Measurements from ENCODE around the gene COL6A3. TPM values are rescaled to one million over a fixed set of nuclear protein-coding genes. Genes with fewer than 3 reads are reported as not detected.

COL6A3 gene
- total RNA-seq, 2 experiments from 2014 or later = 1.3 TPM

- DNase-seq = no peak
- no peaks in the 10 kb centered on the region for H3K9me3 Mint-ChIP-seq
- H3K9me3 ChIP-seq (ENCODE audit: control insufficient read depth in 1 of 2, insufficient read depth in 1 of 2, low read length in 2 of 2) = no peaks in the 10 kb centered on the region
- H3K4me3 ChIP-seq (ENCODE audit: low read length) = no peak overlapping the region
- H3K27me3 ChIP-seq (ENCODE audit: control insufficient read depth in 1 of 2, insufficient read depth in 2 of 2, low read length in 2 of 2) = no peaks in the 10 kb centered on the region
- POLR2A ChIA-PET = no interaction called here
- no peaks in the 10 kb centered on the region for H3K36me3 Mint-ChIP-seq (ENCODE audit: low read depth)
- no peaks in the 10 kb centered on the region for H3K4me1 ChIP-seq (ENCODE audit: insufficient read depth, low read length)
- no peak for ATAC-seq (ENCODE audit: poor library complexity)
- H3K36me3 ChIP-seq (ENCODE audit: insufficient read depth, low read length) = no peaks in the 10 kb centered on the region
- no peak overlapping the region for H3K4me3 Mint-ChIP-seq
- TF ChIP-seq CTCF (IDR thresholded peaks at IDR 0.05) = no peak
- H3K27ac Mint-ChIP-seq = no peak overlapping the region
- H3K4me1 Mint-ChIP-seq (ENCODE audit: low read depth) = no peaks in the 10 kb centered on the region
- H3K27ac ChIP-seq (ENCODE audit: low read depth in 1 of 2, low read length in 2 of 2) = no peak overlapping the region
- CTCF ChIA-PET = no interaction called here
- H3K27me3 Mint-ChIP-seq = peaks cover 11% of the 10 kb centered on the region
- intact Hi-C loops (cut with DNase I, micrococcal nuclease) = no loop called here
Measured at GRCh38 chr2:237315829-237316225, 98.1 kb downstream of the COL6A3 start.

- intact Hi-C loops (cut with DNase I, micrococcal nuclease) = no loop called here
- CTCF ChIA-PET = no interaction called here
- Histone ChIP-seq H3K27me3 (ENCODE audit: control insufficient read depth in 1 of 2, insufficient read depth in 2 of 2, low read length in 2 of 2) (no peaks in the 10 kb centered on the region), H3K36me3 (ENCODE audit: insufficient read depth, low read length) (no peaks in the 10 kb centered on the region), H3K4me1 (ENCODE audit: insufficient read depth, low read length) (no peaks in the 10 kb centered on the region), H3K27ac (ENCODE audit: low read depth in 1 of 2, low read length in 2 of 2) (no peak overlapping the region), H3K4me3 (ENCODE audit: low read length) (no peak overlapping the region), H3K9me3 (ENCODE audit: control insufficient read depth in 1 of 2, insufficient read depth in 1 of 2, low read length in 2 of 2) (no peaks in the 10 kb centered on the region)
- H3K36me3 Mint-ChIP-seq (ENCODE audit: low read depth) = no peaks in the 10 kb centered on the region
- POLR2A ChIA-PET = no interaction called here
- H3K9me3 Mint-ChIP-seq = no peaks in the 10 kb centered on the region
- H3K27me3 Mint-ChIP-seq = peaks cover 11% of the 10 kb centered on the region
- H3K27ac Mint-ChIP-seq = no peak overlapping the region
- DNase-seq (no peak), ATAC-seq (ENCODE audit: poor library complexity) (no peak)
- TF ChIP-seq CTCF (IDR thresholded peaks at IDR 0.05) = no peak
- no peak overlapping the region for H3K4me3 Mint-ChIP-seq
- H3K4me1 Mint-ChIP-seq (ENCODE audit: low read depth) = no peaks in the 10 kb centered on the region
Measured at GRCh38 chr2:237315170-237315828, 98.7 kb downstream of the COL6A3 start.

GRCh38 chr2:237314681-237315080 is 99.3 kb downstream of the COL6A3 start:
- no peak overlapping the region for H3K27ac ChIP-seq (ENCODE audit: low read depth in 1 of 2, low read length in 2 of 2)
- ChIA-PET POLR2A (no interaction called here), CTCF (no interaction called here)
- no peak overlapping the region for H3K4me3 ChIP-seq (ENCODE audit: low read length)
- no peaks in the 10 kb centered on the region for H3K36me3 ChIP-seq (ENCODE audit: insufficient read depth, low read length)
- H3K4me1 ChIP-seq (ENCODE audit: insufficient read depth, low read length) = no peaks in the 10 kb centered on the region
- H3K27me3 ChIP-seq (ENCODE audit: control insufficient read depth in 1 of 2, insufficient read depth in 2 of 2, low read length in 2 of 2) = no peaks in the 10 kb centered on the region
- intact Hi-C loops (cut with DNase I, micrococcal nuclease) = no loop called here
- H3K9me3 ChIP-seq (ENCODE audit: control insufficient read depth in 1 of 2, insufficient read depth in 1 of 2, low read length in 2 of 2) = no peaks in the 10 kb centered on the region
- Mint-ChIP-seq H3K27ac (no peak overlapping the region), H3K9me3 (no peaks in the 10 kb centered on the region), H3K27me3 (peaks cover 11% of the 10 kb centered on the region), H3K4me3 (no peak overlapping the region), H3K4me1 (ENCODE audit: low read depth) (no peaks in the 10 kb centered on the region), H3K36me3 (ENCODE audit: low read depth) (no peaks in the 10 kb centered on the region)
- ATAC-seq (ENCODE audit: poor library complexity) (no peak), DNase-seq (no peak)
- no peak for TF ChIP-seq CTCF (IDR thresholded peaks at IDR 0.05)
